Ectodermal cell (in vitro differentiated cells): ENCODE data around the gene FAM120C.

Experiments
- H3K27ac ChIP-seq: 2 replicates; pipeline ENCODE4 v1.7.0; 2013; ENCODE audit warnings: mild to moderate bottlenecking, low read depth, low read length; ENCODE audit not compliant: insufficient read depth, poor library complexity, severe bottlenecking
- H3K27me3 ChIP-seq: 2 replicates; pipeline ENCODE4 v1.7.0; 2013; ENCODE audit warnings: mild to moderate bottlenecking, low read length; ENCODE audit not compliant: insufficient read depth, control insufficient read depth, poor library complexity, severe bottlenecking
- H3K36me3 ChIP-seq: one replicate; pipeline ENCODE4 v1.7.0; 2013; ENCODE audit warnings: low read length; ENCODE audit not compliant: control insufficient read depth, insufficient read depth
- H3K4me1 ChIP-seq: one replicate; pipeline ENCODE4 v1.7.0; 2013; ENCODE audit warnings: low read length; ENCODE audit not compliant: control insufficient read depth, insufficient read depth
- H3K4me3 ChIP-seq: 2 replicates; pipeline ENCODE4 v1.7.0; 2013; ENCODE audit warnings: low read depth, low read length, control low read depth; ENCODE audit not compliant: insufficient read depth
- H3K9me3 ChIP-seq: 2 replicates; pipeline ENCODE4 v1.7.0; 2013; ENCODE audit warnings: mild to moderate bottlenecking, low read length, moderate library complexity; ENCODE audit not compliant: control insufficient read depth
- WGBS, 2 experiments: methylation state at CpG; one replicate each; pipeline ENCODE4 v1.1.7; 2013; ENCODE audit warnings: missing lambda C conversion rate in 2 of 2; 5-methylcytosine and 5-hydroxymethylcytosine counted together

FAM120C gene

GRCh38 chrX:54044126-54044876 lies 138.8 kb downstream of the FAM120C start, which contains the start of gene PHF8:
PHF8 (minus strand) TSS chrX:54044473; CDS start chrX:54042728, 1,745 bp downstream.
- 0 to 1% methylated on average over 64 to 66 of the region's 66 CpGs for WGBS, 2 experiments
- Histone ChIP-seq H3K27ac (peak within 1 kb of the TSS; percentile 95), H3K9me3 (no peaks in the 10 kb centered on the region), H3K4me3 (peak within 1 kb of the TSS; percentile 68), H3K4me1 (peaks cover 7% of the 10 kb centered on the region), H3K27me3 (no peaks in the 10 kb centered on the region), H3K36me3 (peaks cover 5% of the 10 kb centered on the region)

- Histone ChIP-seq H3K27ac (peak overlapping the region; percentile 95), H3K27me3 (no peaks in the 10 kb centered on the region), H3K4me1 (peaks cover 7% of the 10 kb centered on the region), H3K36me3 (peaks cover 5% of the 10 kb centered on the region), H3K4me3 (peak overlapping the region; percentile 68), H3K9me3 (no peaks in the 10 kb centered on the region)
- WGBS, 2 experiments = 0% methylated on average over 43 of the region's 43 CpGs
These were observed 139.4 kb downstream of the FAM120C start for GRCh38 chrX:54043541-54044125.

GRCh38 chrX:54043056-54043455 lies 140.0 kb downstream of the FAM120C start:
- Histone ChIP-seq H3K36me3 (peaks cover 5% of the 10 kb centered on the region), H3K9me3 (no peaks in the 10 kb centered on the region), H3K4me1 (peaks cover 7% of the 10 kb centered on the region), H3K4me3 (peak overlapping the region; percentile 68), H3K27me3 (no peaks in the 10 kb centered on the region), H3K27ac (no peak overlapping the region)
- WGBS, 2 experiments = 1 to 2% methylated on average over 11 of the region's 11 CpGs

GRCh38 chrX:54042609-54043021 lies 140.4 kb downstream of the FAM120C start:
- H3K27ac ChIP-seq = no peak overlapping the region
- WGBS, 2 experiments = 4 to 6% methylated on average over 26 of the region's 26 CpGs
- no peaks in the 10 kb centered on the region for H3K9me3 ChIP-seq
- H3K4me3 ChIP-seq = peak overlapping the region; percentile 68
- H3K36me3 ChIP-seq = peaks cover 5% of the 10 kb centered on the region
- peaks cover 7% of the 10 kb centered on the region for H3K4me1 ChIP-seq
- H3K27me3 ChIP-seq = no peaks in the 10 kb centered on the region

GRCh38 chrX:54030329-54030728 lies 152.7 kb downstream of the FAM120C start:
- Histone ChIP-seq H3K27me3 (no peaks in the 10 kb centered on the region), H3K9me3 (no peaks in the 10 kb centered on the region), H3K4me1 (no peaks in the 10 kb centered on the region), H3K27ac (no peak overlapping the region), H3K36me3 (no peaks in the 10 kb centered on the region), H3K4me3 (no peak overlapping the region)
- 89 to 98% methylated on average over 4 of the region's 4 CpGs for WGBS, 2 experiments

- H3K4me3 ChIP-seq = no peak overlapping the region
These were observed 153.4 kb downstream of the FAM120C start for GRCh38 chrX:54029529-54030143.

GRCh38 chrX:54024350-54024749 lies 158.7 kb downstream of the FAM120C start:
- Histone ChIP-seq H3K27ac (no peak overlapping the region), H3K9me3 (no peaks in the 10 kb centered on the region), H3K27me3 (no peaks in the 10 kb centered on the region), H3K4me1 (no peaks in the 10 kb centered on the region), H3K36me3 (peaks cover 6% of the 10 kb centered on the region), H3K4me3 (no peak overlapping the region)
- WGBS, 2 experiments = 93 to 97% methylated on average over 4 to 5 of the region's 5 CpGs

More at GRCh38 chrX:54029529-54030143, 153.4 kb downstream of the FAM120C start:
- H3K4me1 ChIP-seq = no peaks in the 10 kb centered on the region
- no peaks in the 10 kb centered on the region for H3K36me3 ChIP-seq
- no peak overlapping the region for H3K27ac ChIP-seq
- no peaks in the 10 kb centered on the region for H3K9me3 ChIP-seq
- 92 to 94% methylated on average over 10 of the region's 10 CpGs for WGBS, 2 experiments
- H3K27me3 ChIP-seq = no peaks in the 10 kb centered on the region
